GM21786 (cell line): Measurements from ENCODE around the gene RGS10.

Experiments used
- ATAC-seq: cut with Tn5 transposase; IDR thresholded peaks from one replicate; pipeline ENCODE4 v1.9.1; 2021; ENCODE audit not compliant: unreplicated experiment

Gene RGS10

GRCh38 chr10:119452396-119452795 lies 90.1 kb downstream of the RGS10 start:
- no peak for ATAC-seq

GRCh38 chr10:119451300-119451896 lies 91.1 kb downstream of the RGS10 start:
- ATAC-seq: no peak

GRCh38 chr10:119450606-119451299 lies 91.8 kb downstream of the RGS10 start:
- no peak for ATAC-seq
